NOMO-1 treated with DMSO at 0.1 percent for 48 hours (cell line): Measurements from ENCODE around the gene GPRIN2.
"Not testable (repeated sequence)": the region's sequence is repeated elsewhere in the genome, so short reads cannot be mapped to it uniquely, and the experiment has no call there.

Experiments
- DNase-seq: peaks from one replicate; lab custom pipeline; 2025; ENCODE audit not compliant: unreplicated experiment; lab: John Stamatoyannopoulos, UW

Gene GPRIN2

DNA sequence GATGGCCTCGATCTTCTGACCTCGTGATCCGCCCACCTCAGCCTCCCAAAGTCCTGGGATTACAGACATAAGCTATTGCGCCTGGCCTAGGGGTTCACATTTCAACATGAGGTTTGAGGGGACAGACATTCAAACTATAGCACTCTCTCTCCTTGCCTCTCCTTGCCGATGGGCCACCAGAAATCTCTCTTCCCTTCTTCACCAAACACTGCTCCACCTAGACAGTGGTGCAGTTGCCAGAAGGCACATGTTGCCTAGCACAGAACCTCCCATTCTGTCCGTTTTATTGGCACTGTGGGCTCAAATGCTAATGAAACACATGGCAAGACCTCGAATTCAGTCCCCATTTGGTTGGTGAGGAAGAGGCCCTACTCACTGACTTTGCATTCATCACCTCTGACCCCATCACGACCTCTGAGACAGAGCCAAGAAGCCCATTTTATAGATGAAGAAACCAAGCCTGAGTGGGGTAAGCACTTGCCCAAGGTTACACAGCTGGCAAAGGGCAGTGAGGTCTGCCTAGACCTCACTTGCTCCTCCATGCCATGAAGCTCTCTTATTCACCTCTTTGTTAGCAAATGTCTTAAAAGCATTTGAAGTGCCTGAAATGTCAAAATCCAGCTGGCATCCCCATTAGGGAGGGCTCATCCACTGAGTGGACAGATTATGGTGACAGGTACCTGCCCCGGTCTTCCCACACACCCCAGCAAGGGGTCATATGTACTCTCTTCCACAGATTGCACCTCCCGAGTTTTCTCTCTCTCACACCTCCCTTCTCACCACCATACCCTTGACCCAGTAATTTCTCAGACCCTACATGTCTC lies 34.0 kb downstream of the GPRIN2 start:
- DNase-seq = no peak

- no peak for DNase-seq
Observed at GRCh38 chr10:46520941-46521340, 35.5 kb downstream of the GPRIN2 start.

- no peak for DNase-seq
Observed at GRCh38 chr10:46520381-46520780, 36.1 kb downstream of the GPRIN2 start.

DNA sequence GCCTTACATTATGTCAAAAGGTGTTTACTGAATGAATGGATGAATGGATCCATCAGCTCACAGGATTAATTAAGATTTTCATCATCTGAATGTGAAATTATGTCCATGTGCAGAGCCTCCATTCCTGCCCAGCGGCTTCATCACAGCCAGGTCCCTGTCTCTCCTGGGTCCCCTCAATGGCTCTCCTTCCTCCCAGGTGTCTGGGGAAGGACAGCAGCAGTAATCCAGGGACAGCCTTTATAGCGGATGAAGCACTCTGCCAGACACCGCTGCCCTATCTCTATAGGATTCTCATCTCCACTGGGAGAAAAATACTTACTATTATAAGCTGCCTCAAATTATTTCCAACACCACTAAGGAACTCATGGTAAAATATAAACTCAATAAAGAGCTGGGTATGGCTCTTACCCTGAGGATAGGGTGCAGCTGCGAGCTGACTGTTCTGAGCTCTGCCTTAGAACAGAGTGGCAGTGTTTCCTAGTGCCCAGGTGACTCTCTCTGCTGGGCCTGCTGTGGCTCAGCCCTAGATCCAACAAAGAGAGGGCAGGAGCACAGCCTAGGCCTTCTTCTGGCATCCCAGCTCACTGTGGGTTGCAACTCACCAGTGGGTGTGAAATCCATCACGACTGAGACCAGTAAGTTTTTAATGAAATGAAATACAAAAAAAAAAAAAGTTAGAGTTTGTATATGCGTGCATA lies 38.3 kb downstream of the GPRIN2 start:
- DNase-seq = no peak

DNA sequence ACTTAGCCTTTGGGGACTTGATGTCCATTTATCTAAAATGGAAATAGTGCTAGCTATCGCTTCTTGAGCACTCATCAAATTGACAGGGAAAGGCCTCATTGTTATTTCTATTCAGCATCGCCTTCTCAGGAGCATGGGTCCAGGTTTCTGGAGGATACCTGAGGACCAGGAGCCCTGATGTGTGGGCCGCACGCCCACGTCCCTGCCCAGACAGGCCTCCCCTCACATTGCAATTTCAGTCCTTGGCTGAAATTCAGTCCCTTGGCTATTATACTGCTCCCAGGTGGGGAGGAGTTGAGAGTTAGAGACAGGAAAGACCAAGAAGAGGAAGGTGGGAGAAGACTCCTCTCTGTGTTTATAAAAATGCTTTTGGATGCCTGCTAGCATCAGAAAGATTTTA lies 38.9 kb downstream of the GPRIN2 start:
- DNase-seq = no peak

DNA sequence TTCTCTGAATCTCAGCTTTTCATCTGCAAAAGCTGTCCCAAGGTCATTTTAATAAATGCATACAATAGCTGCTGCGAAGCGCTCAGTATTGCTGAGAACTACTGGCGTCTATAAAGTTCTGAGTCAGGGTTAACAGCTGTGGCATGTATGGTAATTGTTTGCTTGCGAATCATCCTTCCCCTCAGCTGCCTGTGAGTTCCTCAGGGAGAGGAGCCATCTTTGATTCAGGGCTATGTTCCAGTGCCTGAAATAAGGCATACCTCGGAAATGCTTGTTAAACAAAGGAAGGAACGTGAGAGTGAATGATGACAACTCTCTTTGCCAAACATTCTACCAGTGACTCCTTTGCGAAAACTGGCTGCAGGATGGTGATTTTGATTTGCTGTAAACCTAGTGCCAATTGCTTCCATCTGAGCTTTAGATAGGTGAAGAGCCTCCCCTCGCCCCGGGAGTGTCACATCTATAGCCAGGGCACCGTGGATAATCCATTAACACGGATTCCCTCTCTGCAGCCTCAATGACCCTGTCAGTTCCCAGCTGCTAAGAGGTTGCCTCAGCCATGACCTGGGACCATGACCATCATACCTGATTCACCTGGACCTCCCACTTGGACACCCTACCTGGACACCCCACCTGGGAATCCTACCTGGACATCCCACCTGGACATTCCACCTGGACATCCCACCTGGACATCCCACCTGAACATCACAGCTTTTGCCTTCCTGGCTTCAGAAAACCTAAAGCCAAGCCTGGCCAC lies 39.6 kb downstream of the GPRIN2 start:
- no peak for DNase-seq

DNA sequence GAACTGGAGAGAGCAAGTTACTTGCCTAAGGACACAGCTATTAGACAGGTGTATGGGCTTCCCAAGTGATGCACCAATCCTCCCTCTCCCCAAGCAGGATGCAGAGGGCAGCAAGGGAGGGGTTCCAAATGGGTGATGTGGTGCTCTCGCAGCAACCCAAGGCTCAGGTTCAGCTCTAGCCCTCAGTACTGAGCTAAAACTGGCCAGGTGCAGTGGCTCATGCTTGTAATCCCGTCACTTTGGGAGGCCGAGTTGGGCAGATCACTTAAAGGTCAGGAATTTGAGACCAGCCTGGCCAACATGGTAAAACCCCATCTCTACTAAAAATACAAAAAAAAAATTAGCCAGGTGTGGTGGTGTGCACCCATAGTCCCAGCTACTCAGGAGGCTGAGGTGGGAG lies 40.7 kb downstream of the GPRIN2 start:
- DNase-seq = no peak

DNA sequence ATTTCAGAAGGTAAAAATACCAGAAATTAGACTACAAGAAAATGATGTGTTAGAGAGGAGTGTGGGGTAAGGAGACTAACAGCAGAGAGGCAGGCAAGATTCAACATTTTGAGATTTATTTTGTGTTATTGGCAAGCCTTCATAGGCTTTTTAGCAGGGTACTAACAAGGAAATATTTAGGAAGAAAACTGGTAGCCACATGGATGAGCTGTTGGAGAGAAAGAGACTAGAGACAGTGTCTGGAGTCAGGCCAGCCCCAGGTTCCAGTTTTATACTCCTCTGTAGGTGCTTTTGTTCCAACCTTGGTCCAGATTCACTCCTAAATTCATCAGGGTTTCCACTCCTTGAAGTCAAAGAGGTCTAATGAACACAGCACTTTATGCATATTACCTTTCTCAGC lies 41.1 kb downstream of the GPRIN2 start:
- no peak for DNase-seq

DNA sequence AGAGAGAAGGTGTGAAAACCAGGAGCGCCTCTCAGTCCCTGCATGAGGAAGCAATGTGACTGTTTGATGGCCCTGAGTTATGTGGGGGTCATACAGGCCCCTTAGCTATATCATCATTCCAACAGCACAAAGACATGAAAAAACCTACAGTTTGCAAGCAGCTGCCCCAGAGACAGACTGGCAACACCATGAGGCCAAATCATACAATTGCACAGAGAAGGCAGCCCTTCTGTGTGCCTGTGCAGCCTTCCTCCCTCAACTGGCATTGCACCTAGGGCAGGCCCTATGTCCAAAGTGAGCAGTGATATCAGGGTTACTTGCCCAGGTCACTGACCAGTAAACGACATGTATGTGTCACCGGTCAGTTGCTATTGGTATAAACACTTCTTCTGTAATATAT lies 41.6 kb downstream of the GPRIN2 start:
- no peak for DNase-seq

DNA sequence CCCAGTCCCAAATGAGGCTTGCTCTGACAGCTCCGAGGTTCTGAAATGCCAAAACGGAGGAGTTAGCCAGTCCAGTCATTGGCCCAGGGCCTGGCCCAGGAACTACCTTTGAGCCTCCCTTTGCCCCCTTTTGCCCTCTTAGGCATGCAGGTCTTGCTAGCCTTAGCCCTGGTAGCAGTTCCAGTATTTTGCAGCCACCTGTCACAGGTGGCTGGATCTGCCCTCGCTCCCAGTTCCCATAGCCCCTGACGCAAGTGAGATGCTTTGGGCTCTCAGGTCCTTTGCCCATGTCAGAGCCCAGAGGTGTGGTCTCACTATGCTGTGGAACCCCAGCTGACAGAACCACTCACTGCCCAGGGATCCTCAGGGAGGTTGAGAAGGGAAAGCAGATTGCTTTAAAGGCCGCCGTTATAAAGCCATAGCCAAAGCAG lies 42.0 kb downstream of the GPRIN2 start:
- no peak for DNase-seq

GRCh38 chr10:46513333-46513732 lies 43.1 kb downstream of the GPRIN2 start:
- not testable (repeated sequence) for DNase-seq

GRCh38 chr10:46512725-46513124 lies 43.7 kb downstream of the GPRIN2 start:
- DNase-seq = not testable (repeated sequence)

DNA sequence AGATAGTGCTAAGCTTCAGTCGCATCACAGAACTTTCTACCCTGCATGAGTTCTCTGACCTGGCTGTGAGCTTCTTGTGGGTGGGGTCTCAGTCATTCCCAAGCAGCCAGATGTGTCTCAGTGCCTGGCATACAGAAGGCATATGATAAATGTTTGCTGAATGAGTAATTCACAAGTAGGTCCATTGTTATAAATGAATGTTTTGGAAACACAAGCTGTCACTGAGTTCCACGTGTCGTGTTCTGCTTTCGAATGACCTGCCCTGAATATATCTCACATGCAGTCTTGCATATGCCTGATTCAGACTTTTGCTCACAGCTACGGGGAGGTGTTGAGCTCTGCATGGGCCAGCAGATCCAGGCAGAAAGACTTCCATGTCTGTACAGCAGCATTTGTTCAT lies 44.5 kb downstream of the GPRIN2 start:
- DNase-seq = not testable (repeated sequence)
